Neural cell (in vitro differentiated cells): Measurements from ENCODE around the gene KCNRG.

Experiments used
- EZH2 ChIP-seq: fragments of 200-600, 300-800 bp; shearing (Covaris generic), sonication (generic); IDR thresholded peaks from 2 replicates; pipeline ENCODE4 v1.6.1; 2014; ENCODE audit warnings: antibody characterized with exemption, low read length, borderline replicate concordance, mild to moderate bottlenecking; ENCODE audit not compliant: insufficient read depth, poor library complexity, severe bottlenecking
- POLR2AphosphoS5 ChIP-seq: IDR thresholded peaks from 2 replicates; pipeline ENCODE4 v1.6.1; 2012
- TF ChIP-seq, protein P1 (sequence below): fragments of 450-650 bp; IDR thresholded peaks from 2 replicates; pipeline ENCODE4 v1.5.1; 2014; ENCODE audit warnings: antibody characterized with exemption, mild to moderate bottlenecking, moderate library complexity; ENCODE audit not compliant: poor library complexity, severe bottlenecking

DNA sequence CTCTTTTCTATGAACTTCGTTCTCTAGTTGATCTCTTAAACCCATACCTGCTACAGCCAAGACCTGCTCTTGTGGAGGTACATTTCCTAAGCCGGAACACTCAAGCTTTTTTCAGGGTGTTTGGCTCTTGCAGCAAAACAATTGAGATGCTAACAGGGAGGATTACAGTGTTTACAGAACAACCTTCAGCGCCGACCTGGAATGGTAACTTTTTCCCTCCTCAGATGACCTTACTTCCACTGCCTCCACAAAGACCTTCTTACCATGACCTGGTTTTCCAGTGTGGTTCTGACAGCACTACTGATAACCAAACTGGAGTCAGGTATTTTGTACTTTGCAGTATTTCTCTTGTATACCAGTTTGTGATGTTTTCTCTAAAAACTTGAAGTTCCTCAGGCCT, 506 bp downstream of the KCNRG start:
- no peak for TF ChIP-seq POLR2AphosphoS5
- TF ChIP-seq, protein P1, sequence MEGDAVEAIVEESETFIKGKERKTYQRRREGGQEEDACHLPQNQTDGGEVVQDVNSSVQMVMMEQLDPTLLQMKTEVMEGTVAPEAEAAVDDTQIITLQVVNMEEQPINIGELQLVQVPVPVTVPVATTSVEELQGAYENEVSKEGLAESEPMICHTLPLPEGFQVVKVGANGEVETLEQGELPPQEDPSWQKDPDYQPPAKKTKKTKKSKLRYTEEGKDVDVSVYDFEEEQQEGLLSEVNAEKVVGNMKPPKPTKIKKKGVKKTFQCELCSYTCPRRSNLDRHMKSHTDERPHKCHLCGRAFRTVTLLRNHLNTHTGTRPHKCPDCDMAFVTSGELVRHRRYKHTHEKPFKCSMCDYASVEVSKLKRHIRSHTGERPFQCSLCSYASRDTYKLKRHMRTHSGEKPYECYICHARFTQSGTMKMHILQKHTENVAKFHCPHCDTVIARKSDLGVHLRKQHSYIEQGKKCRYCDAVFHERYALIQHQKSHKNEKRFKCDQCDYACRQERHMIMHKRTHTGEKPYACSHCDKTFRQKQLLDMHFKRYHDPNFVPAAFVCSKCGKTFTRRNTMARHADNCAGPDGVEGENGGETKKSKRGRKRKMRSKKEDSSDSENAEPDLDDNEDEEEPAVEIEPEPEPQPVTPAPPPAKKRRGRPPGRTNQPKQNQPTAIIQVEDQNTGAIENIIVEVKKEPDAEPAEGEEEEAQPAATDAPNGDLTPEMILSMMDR, result no peak
- TF ChIP-seq EZH2, result no peak
